Prostate gland (tissue), 2 donors: ENCODE data around the gene FAM186B.

ENCODE experiments used
- CTCF ChIP-seq, 4 experiments: fragments of 200-600 bp in 2 of 4; fragments of 450-650 bp in 2 of 4; sonication (generic) in 2 of 4; IDR thresholded peaks; 1 replicate in 3 of 4; 2 replicates in 1 of 4; pipeline ENCODE4 v1.5.1; 2016 to 2019; ENCODE audit warnings: antibody characterized with exemption in 4 of 4, mild to moderate bottlenecking in 2 of 4, moderate library complexity in 2 of 4
- POLR2A ChIP-seq: fragments of 450-650 bp; IDR thresholded peaks from one replicate; pipeline ENCODE4 v1.6.1; 2016; ENCODE audit warnings: antibody characterized with exemption, mild to moderate bottlenecking

GRCh38 chr12:49587174-49587908 lies 18.1 kb downstream of the FAM186B start:
- TF ChIP-seq CTCF (IDR thresholded peaks at IDR 0.05) (no peak), POLR2A (no peak)
